Cerebellar nuclear complex (tissue), 1 donor: ENCODE data around the gene ASCL1.

Experiments used
- DNase-seq, 2 experiments: peaks; one replicate each; lab custom pipeline; 2025; lab: John Stamatoyannopoulos, UW

Gene ASCL1

DNA sequence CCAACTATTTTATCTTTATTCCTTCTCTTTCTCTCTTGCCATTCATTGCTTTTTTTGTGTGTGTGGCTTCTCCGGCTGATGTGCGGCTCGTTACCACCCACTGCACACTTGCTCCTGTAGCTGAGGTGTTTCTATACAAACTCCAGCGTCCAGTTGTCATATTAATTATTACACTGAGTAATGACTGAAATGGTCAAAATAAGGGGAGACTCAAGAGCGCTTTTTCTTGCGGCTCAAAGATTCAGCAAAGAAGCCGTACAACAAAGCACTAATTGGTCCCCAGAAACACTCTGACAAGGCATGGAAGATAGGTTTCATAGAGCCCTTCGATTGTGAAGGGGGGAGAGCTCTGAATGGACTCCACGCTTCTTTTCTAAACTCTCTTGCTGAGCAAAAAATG is 5.6 kb upstream of the ASCL1 start:
- no peak for DNase-seq

DNA sequence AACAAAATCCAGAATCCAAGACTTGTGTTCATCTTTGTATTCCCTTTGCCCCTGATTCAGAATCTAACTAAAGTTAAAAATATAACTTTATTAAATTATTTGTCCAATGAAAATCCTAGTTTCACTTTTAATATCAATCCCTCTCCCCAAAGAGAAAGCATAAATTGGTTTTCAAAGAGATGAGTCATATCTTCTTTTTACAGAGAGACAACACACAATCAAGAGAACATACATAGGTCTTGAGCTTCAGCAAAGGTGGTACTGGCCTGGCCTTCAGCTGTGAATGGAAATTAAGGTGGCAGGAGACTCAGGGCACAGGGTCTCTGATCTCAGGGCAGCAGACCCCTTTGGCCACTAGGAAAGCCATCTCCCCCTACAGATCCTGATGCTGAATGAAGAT is 4.3 kb upstream of the ASCL1 start:
- no peak for DNase-seq

DNA sequence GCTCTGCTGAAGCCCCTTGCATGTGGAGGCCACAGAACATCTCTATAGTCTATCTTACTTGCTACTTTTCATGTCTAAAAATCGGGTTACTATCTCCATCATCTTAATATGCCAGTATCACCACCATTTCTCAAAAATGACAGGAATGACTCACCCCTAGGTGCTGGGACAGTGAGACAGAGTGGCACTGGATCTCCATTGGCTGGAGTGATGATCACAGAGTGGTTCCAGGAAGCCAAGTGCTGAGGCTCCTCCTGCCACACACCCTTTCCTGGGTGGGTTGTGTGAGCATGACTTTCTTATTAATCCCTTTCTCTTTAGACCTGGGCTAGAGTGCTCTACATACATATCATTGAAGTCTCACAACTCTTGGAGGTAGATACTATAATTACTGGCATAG is 3.3 kb upstream of the ASCL1 start:
- no peak for DNase-seq

DNA sequence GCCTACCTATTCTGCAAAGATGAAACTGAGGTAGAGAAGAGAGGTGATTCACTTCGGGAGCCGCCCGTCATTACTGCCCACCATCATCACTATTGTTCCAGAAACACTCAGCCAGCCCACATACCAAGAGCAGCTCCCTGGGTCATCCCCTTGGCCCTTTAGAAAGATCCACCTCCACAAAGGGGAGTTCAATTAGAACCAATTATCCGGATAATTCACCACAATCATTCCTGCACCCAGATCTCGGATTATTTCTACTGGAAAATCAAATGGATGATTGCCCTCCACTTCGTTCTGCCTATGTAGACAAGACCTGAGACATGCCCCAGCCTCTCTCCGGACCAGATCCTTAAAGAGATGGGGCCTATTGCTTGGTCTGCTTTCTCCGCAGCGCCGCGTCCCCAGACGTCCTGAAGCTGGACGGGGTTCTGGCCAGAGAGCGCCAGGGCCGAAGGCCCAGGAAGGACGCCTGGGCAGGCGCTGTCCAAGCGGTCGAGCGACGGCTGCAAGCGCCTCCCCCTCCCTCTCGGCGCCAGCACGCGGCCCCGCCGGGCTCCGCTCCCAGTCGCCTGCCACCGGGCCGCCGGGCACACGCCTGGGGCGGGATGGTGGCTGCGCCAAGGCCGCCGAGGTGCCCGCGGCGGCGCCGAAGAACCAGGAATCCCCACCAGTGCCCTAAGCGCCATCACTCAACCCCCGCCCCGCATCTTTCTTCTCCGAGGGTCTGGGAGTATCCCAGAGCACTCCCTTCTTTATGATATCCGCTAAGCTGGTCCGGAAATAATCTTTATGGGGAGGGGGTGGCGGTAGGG is 1.3 kb upstream of the ASCL1 start:
- no peak for DNase-seq

DNA sequence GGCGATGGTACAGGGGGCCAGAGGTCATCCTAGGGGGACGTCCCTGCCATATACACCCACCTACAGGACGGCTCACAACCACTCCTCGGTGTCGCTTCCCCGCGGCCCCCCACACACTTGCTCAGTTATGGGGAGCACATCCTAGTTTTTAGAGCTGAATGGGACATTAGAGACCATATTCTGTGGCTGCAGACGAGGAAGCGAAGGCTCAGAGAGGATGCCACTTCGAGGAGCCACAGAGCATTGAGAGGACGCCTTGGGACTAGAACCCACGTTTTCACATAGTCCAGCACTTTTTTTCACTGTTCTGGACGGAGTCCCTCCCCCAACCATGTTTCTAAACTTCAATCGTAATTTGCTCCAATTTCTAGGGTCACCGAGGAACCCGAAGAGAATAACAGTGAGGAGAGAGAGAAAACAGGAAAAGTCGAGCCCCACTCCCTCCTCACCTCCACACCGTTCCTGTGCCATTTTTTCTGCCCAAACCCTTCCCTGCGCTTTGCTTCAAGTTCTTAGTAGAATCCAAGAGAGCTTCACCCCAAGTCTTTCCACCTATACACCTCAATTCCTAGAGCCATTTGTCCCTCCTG is 641 bp upstream of the ASCL1 start:
- DNase-seq, result no peak

DNA sequence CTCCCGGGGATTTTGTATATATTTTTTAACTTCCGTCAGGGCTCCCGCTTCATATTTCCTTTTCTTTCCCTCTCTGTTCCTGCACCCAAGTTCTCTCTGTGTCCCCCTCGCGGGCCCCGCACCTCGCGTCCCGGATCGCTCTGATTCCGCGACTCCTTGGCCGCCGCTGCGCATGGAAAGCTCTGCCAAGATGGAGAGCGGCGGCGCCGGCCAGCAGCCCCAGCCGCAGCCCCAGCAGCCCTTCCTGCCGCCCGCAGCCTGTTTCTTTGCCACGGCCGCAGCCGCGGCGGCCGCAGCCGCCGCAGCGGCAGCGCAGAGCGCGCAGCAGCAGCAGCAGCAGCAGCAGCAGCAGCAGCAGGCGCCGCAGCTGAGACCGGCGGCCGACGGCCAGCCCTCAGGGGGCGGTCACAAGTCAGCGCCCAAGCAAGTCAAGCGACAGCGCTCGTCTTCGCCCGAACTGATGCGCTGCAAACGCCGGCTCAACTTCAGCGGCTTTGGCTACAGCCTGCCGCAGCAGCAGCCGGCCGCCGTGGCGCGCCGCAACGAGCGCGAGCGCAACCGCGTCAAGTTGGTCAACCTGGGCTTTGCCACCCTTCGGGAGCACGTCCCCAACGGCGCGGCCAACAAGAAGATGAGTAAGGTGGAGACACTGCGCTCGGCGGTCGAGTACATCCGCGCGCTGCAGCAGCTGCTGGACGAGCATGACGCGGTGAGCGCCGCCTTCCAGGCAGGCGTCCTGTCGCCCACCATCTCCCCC is 777 bp downstream of the ASCL1 start:
- DNase-seq, result no peak

DNA sequence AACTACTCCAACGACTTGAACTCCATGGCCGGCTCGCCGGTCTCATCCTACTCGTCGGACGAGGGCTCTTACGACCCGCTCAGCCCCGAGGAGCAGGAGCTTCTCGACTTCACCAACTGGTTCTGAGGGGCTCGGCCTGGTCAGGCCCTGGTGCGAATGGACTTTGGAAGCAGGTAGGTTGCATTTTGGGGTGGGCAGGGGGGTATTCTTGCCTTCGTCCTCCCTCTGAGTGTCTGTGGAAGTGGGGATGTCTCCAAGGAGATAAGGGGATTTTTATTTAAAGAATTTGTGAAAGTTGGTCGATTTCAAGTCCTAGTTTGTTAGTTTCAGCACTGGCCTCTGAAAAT is 1.3 kb downstream of the ASCL1 start:
- DNase-seq, result no peak

DNA sequence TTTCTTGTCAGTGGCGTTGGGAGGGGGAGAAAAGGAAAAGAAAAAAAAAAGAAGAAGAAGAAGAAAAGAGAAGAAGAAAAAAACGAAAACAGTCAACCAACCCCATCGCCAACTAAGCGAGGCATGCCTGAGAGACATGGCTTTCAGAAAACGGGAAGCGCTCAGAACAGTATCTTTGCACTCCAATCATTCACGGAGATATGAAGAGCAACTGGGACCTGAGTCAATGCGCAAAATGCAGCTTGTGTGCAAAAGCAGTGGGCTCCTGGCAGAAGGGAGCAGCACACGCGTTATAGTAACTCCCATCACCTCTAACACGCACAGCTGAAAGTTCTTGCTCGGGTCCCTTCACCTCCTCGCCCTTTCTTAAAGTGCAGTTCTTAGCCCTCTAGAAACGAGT is 1.9 kb downstream of the ASCL1 start:
- DNase-seq, result no peak

DNA sequence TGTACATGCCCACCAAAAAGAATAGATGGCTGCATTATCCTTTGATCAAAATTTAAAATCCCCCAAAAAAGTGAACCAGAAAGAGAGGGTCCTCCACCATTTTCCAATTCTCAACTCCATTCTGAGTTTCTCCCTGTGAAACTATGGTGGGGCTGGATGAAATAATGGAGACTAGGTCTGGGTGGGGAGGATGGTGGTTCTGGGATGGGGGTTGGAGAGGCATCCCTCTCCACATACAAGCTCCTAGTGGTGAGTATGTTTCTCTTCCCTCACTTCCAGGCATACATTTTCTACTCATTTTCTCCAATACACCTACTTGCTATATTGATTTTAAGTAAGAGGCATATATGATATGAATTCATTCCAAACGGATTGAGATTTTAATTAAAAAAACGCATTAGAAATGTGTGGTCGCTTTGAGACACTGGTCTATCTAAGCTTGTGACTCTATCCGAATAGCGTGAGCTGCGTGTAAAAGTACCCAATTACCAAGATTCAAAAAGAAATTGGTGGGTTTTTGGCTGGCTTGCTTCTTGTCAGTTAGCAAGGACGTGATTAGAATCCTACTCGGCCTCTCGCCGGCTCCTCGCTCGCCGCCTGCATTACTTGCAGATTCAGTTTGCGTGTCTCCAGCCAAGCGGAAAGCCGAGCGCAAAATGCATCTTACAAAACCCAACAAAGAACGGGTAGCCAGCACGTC is 3.4 kb downstream of the ASCL1 start:
- no peak for DNase-seq

DNA sequence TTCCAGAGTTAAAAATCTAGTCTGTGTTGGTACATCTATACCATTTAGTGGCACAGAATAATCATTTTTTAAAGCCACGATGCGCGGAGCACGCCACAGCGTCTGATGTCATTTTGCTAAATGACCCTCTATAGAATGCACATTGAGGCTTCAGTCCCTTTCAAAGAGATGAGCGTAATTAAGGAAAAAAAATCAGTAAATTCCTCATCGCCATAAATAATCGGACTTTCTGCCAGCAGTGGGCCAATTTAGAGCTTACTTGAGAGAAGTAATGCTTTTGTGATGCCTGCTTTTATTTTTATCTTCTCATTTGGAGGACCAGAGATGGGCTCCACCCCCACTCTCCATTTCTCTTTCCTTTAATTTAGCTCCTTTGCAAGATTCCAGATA is 4.0 kb downstream of the ASCL1 start:
- no peak for DNase-seq

DNA sequence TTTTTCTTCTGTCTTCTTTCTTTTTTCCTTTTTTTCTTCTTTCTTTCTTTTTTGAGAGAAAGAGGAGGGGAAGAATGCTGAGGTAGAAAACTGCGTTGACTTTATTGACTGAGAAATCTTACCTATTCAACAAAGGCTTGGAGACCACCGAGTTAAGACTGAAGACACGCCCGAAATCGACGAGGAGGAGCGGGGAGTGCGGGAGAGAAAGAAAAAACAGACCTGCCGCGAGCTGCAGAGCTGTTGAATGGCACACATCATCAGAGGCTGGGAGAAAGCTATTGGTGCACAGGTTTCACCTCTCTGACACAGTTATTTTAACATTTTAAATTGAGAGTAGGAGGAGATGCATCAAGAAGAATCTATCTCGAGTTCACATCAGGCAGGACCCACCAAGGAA is 5.1 kb downstream of the ASCL1 start:
- no peak for DNase-seq

DNA sequence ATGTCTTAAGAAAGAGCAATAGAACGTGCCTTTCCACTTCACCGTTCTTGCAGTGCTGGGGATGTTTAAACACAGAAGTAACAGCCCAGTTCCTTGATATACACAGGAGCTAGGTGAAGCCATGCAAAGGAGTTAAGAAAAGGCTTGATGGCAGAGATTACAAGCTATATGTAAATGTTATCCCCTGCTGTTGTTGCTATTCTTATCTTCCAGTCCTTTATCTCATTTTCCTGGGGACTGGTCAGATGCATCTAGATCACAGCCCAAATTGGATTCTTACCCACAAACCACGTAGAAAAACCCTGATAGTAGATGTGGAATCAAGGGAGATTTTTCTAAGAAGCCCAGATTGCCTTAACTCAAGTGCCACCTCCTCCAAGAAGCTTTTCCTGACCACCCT is 5.5 kb downstream of the ASCL1 start:
- DNase-seq, result no peak

DNA sequence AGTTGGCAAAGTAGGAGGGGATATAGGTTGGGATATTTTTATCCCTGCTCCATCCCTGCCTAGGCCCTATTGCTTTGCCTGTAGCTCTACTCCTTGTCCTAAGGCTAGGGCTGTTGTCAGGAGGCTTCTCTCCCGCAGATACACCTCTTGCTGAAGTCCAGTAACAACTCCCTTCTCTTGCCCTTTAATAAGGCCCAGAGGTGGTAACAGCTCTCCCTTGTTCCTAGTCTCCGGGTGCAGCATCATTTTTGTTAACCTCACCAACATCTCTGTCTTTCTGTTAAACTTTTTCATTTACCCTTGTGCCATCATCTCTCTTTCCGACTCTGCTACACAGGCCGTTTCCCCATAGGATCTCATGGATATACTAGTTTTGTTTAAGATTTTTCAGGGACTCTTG is 6.3 kb downstream of the ASCL1 start:
- DNase-seq, result no peak

DNA sequence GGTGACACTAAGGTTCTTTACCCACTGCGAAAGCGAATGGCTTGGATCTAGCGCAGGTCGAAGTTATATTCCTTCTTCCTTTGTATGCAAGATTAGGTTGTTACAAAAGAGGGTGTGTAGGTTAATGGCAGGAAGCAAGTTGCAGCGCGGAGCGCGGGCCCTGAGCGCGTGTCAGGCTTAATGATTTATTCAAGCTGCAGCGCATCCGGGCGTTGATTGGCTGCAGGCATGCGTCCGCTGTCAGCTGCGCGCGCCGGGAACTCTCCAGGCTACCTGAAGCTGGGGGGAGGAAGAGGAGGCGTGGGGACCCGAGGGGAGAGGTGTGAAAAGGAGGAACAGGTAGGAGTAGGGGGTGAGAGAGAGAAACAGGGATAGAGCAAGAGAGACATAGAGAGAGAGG is 7.4 kb downstream of the ASCL1 start:
- DNase-seq, result no peak

DNA sequence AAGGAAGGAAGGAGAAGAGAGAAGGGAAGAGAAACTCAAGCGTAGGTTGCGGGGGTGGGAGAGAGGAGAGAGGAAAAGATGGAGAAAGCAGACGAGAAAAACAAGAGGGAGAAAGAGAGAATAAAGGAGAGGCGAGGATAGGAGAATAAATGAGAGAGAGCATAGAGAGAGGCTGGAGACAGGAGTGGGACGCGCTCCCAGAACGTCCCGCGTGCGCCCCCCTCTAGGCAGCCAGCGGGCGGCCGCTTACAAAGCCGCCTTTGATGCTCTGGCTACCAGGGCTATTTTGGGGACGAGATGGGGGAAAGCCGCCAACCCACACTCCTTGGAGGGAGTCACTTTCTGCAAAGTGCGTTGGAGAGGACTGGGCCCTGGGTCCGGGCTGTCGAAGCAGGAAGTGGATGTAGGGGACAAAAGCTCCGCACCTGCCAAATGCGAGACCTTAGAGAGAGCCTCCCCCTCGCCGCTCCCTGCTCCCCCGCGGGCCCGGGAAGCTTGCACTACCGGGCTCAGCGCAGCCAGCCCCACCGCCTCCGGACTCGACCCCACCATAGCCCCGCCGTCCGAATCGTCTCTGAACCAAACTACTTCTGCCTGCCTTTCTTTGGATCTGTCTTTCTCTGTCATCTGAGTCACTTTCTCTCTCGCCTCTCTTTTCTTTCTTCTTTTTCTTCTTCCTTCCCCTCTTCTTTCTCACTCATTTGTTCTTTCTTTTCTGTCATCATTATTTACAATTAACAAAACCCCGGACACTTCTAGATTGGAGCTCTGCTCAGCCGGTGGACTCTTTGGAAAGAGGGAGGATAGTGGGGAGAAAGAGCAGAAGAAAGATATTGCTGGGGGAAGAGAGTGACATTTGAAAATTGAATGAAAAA is 8.0 kb downstream of the ASCL1 start:
- no peak for DNase-seq

DNA sequence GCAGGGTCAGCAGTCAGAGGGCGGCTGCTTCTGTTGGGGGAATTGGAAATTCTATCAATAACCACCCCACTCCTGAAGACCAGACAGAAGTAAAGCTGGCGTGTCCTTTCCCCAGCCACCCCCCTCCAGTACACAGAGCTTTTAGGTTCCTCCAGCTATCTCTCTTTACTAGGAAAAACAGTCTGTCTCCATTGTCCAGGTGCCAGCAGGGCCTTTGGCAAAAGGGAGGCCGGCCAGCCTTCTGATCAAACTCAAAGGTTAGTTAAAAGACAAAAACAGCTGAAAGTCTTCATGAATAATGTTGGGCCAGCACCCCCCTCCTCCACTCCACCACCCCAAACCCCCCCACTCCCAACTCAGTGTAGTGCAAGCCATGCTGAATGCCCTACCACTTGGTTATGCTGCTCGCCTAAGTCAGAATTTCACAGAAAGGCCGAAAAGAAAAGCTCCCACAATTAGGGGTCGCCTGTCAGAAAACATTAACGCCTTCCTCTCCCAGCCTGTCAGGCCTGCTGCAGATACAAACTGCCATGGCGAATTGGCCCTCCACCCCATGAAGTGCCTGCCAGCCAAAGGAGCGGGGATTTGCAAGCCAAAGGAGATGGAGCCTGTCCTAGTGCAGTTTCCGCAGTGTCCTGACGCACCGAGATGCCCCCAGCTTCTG is 8.9 kb downstream of the ASCL1 start:
- no peak for DNase-seq

DNA sequence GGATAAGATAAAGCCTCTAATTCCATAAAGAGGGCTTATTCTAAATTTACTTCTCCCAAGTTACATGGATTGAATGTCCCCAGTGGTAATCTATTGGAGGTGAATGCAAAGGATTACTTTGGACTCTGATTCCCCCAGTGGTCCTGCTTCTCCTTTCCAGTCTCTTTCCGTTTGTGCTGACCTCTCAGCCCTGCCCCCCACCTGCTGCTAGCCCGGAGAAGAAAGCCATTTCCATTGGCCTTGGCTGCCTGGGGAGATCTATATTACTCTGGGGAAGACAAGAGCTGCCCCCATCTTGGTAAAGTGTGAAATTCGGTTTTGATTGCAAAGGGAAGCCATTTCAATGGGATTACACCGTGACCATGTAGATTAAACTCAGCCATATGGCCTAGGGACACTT is 13.3 kb downstream of the ASCL1 start:
- no peak for DNase-seq

DNA sequence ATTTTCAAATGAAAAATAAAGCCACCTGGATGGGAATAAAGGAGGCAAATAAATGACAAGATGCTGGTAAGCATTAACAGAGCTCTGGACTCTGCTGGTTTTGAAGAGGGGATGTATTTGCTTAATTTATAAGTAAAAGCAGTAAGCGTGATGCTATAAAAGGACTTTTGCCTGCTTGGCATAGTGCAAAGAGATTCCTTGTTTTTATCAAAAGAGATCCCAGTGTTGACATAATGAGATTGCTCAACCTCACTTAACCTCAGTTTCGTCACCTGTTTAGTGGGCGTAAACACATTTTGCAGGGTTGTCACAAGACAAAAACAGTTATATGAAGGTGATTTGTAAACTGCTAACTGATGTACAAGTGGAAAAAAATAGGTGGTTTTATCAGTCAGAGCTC is 13.8 kb downstream of the ASCL1 start:
- DNase-seq, result no peak

DNA sequence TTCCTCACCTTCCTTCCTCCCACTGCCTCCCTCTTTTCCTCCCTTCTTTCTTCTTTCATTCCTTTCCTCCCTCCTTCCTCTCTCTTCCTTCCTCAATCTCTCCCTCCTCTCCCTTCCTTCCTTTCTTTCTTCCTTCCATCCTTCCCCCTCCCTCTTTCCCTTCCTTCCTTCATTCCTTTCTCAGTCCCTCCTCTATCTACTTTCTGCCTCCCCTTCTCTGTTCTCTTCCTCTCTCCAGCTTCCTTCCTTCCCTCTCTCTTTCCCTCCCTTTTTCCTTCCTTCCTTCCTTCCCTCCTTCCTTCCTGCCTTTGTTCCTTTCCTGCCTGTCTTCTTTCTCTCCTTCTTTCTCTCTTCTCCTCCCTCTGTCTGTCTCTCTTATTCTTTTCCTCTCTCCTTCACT is 16.1 kb downstream of the ASCL1 start:
- no peak for DNase-seq

DNA sequence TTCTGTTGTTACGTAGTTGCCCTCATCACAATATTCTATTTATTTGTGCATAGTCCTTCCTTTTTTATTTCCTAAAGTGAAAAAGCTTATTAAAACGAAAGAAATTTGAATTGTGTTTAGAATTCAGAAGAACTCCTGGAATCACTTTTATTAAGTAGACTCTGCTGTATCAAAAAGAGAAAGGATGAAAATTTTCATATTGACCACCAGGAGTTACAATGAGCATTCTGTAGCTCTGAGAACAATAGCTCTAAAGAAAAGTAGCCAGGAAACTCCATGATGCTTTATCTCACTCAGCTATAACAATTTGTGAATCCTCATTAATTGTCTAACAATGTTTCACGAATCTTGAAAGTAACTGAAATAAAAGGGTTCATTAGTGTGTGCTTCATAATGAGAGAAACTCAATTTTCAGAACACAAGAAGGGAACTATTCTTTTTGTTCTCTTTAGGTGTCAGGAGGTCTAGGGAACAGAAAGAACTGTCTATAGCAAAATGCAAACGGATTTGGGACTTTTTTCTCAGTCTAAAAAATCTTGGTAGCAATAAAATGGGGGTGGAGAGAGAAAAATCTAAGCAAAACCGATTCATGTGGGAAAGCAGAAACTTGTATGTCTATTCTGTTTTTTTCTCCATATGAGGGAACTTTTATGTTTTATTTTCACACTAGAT is 19.3 kb downstream of the ASCL1 start:
- DNase-seq, result no peak
